GM21619 (cell line): Measurements from ENCODE around the gene C9orf43.
"Not testable (repeated sequence)": the region's sequence is repeated elsewhere in the genome, so short reads cannot be mapped to it uniquely, and the experiment has no call there.

Source experiments
- ATAC-seq: cut with Tn5 transposase; IDR thresholded peaks from one replicate; pipeline ENCODE4 v1.9.1; 2021; ENCODE audit not compliant: unreplicated experiment

The C9orf43 gene, protein sequence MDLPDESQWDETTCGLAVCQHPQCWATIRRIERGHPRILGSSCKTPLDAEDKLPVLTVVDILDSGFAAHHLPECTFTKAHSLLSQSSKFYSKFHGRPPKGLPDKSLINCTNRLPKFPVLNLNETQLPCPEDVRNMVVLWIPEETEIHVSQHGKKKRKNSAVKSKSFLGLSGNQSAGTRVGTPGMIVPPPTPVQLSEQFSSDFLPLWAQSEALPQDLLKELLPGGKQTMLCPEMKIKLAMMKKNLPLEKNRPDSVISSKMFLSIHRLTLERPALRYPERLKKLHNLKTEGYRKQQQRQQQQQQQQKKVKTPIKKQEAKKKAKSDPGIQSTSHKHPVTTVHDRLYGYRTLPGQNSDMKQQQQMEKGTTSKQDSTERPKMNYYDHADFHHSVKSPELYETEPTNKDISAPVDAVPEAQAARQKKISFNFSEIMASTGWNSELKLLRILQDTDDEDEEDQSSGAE

DNA sequence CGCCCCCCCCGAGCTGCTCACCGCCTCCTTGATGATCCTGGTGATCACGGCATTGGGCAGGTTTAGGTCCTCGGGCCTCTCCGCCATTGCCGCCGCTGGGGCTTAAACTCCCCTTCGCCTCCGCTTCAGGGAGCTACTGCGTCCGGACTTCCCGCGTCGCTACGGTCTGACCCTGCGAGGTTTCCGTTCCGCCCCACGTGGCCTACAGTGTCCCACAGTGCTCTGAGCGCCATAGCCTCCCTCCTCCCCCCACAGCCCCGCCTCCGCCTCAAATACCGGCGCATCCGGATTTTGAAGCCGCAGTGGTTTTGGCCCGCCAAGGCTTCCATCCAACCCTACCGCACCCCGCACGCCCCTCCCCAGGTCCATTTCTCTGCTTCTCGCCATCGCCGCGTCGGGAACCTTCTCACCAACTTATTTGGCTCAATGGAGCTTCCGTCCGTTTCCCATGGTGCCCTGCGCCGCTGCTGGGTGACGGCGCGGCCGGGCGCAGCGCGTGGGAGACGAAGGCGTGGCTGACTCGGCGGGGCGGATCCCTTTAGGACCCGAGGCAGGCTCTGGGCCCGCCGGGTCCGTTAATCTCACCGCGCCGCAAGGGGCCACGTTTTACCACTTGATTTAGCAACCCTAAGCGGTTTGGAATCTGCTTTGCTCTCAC is at the start of gene C9orf43, which contains the start of gene POLE3:
C9orf43 (plus strand) TSS at position 541 of the 658 bp plus-strand sequence. CDS start 2,747 bp downstream, outside the sequence.
POLE3 (minus strand) TSS at position 469 of the 658 bp plus-strand sequence; CDS start at position 87, 382 bp downstream.
- ATAC-seq, result peak; percentile 92

DNA sequence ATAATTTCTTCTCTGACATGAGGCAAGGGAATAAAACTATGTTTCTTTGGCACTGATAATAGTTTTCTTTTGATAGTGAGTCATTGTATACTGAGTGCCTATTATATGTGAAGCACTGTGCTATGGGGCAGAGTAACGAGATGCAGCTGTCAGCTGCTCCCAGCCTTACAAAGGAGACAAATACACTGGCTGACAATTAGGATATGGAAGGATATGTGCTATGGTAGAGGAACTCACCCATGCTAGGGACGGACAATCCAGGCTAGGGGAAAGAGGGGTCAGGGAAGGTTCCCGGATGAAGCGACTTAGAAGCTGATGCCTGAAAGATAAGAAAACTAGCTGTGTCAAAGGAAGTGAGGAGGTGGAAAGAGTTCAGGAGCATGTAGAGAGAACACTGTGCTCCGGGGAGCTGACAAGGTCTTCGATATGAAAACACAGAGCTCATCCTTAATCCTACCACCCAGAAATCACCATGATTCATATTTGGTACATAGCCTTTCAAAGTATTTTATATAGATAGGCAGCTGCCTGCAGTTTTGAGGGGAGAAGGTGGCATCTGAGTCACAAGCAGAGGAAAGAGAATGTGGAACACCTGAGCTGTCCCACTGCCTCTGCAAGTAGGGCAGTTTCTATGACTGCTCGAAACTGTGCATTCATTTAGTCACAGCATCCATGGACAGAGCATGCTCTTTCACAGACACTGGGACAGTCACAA is 49.1 kb upstream of the C9orf43 start:
- ATAC-seq, result no peak

DNA sequence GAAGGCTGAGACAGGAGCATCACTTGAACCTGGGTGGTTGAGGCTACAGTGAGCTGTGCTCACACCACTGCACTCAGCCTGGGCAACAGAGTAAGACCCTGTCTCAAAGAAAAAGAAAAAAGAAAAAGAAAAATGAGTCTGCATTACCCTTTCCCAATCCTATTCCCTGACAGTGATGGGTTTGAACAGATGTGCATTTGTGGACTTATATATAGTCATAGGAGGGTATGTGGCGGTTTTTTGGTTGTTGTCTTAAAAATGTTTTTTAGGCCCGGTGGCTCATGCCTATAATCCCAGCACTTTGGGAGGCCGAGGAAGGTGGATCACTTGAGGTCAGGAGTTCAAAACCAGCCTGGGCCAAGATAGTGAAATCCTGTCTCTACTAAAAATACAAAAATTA is 47.2 kb upstream of the C9orf43 start:
- ATAC-seq, result no peak

DNA sequence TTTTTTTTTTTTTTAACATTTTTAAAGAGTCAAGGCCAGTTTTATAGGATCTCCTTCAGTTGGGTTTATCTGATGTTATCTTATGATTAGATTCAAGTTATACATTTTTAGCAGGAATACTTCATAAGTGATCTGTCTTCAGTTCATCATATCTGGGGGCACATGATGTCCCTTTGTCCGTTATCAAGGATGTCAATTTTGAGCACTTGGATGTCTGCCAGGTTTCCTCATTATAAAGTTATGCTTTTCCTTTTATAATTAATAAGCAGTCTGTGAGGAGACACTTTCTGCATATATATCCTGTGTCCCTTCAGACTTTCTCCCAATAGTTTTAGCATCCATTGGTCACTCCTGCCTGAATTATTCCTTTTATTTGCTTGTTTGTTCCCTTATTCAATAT is 45.6 kb upstream of the C9orf43 start:
- ATAC-seq, result no peak

DNA sequence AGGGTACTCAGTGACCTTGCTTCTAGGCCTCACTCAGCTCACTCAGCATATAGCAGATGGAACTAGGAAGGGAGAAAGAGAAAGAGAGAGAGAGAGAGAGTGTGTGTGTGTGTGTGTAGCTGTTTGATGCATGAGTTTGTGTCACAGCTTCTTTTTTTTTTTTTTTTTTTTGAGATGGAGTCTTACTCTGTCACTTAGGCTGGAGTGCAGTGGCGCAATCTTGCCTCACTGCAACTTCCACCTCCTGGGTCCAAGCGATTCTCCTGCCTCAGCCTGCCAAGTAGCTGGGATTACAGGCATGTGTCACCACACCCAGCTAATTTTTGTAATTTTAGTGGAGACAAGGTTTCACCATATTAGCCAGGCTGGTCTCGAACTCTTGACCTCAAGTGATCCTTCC is 44.9 kb upstream of the C9orf43 start:
- ATAC-seq, result not testable (repeated sequence)

DNA sequence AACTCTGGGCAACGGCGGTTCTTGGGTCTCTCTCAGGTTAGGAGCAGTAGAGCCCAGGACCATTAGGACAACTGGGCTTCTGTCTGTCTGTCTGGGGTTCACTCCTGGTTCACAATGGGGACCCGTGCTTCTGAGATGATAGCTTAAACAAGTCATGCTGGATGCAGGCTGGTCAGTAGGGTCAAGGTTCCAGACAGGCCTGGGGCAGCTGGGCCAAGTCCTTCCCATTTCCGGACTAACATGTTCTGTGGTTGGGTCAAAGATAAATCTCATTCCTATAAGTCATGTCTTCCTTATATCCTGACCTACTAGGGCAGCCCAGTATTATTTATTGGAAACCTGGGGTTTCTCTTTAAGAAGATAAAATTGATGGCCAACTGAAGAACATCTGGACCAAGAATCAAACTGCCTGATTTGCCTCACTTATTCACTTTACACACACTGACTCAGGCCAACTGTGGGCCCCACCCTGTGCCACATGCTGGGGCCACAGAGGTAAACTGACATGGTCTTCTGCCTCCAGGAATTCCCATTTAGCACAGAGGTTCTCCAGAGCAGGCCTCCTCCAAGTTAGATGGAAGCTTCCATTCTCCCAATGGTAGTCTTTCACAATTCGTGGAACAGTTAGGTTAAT is 42.1 kb upstream of the C9orf43 start:
- ATAC-seq, result no peak

DNA sequence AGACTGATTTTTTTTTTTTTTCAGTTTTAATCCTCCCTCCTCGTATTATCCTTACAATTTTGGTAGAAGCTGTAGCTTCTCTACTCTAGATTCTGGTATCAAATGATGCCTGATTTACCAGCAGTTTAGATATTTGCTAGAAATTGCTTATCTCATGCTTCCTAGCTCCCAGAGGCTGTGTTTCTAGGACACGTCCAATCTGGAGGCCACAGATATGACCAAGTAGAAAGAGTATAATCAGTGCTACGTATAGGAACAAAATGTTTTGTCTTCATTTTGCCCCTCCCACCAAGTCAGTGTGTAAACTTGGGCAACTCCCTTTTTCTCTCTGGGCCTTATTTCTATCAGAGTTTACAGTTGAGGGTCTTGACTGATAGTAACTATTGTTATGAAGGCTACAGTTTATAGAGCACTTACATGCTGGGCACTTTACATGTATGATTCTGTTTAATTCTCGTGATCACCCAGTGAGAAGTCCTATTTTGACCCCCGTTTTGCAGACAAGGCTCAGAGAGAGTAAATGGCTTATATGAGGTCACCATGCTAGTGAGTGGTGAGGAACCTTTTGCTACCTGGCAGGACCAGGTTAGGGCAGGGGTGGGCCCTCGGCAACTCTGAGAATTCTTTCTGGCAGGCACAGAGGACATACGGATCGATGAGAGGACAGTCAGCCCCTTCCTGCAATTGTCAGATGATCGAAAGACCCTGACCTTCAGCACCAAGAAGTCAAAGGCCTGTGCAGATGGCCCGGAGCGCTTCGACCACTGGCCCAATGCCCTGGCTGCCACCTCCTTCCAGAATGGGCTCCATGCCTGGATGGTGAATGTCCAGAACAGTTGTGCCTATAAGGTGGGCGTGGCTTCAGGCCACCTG is 41.3 kb upstream of the C9orf43 start:
- ATAC-seq, result no peak

DNA sequence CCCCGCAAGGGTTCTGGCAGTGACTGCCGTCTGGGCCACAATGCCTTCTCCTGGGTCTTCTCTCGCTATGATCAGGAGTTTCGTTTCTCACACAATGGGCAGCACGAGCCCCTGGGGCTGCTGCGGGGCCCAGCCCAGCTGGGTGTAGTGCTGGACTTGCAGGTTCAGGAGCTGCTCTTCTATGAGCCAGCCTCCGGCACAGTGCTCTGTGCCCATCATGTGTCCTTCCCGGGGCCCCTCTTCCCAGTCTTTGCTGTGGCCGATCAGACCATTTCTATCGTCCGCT is 40.7 kb upstream of the C9orf43 start:
- ATAC-seq, result no peak

DNA sequence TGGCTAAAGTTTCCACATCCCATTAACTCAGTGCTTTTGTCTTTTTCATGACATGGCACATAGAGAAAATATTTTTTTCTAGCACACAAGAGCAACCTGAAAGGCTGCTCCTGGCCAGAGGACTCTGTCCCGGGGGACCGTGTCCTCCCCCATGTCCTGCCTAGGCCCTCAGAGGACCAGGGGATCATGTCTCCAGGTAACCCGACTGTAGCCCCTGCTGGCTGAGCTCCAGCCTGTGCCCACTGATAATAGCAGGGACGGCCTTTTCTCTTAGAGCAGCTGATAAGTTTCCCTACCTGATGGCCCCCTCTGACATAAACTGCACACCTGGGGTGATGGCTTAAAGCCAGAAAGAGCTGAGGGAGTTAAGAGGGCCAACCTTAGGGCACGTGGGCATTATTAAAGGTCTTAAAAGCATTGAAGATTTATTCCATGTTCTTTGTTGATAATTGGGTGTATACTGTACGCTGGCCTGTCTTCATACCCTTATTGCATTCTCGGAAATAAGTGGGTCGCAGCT is 39.7 kb upstream of the C9orf43 start:
- no peak for ATAC-seq

DNA sequence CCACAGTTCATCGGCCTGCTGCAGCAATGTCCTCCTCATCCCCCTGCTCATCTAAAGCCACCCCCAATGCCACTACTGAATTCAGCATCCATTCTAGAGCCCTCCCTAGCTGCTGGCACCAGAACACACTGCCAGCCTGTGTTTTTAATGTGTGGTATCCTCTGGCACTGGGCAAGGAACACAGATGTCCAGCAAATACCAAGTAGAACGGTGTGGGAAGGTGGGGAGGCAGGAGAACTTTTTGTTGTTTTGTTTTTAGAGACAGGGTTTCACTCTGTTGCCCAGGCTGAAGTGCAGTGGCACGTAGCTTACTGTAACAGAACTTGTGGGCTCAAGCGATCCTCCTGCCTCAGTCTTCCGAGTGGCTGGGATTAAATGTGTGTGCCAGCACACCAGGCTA is 38.5 kb upstream of the C9orf43 start:
- no peak for ATAC-seq

DNA sequence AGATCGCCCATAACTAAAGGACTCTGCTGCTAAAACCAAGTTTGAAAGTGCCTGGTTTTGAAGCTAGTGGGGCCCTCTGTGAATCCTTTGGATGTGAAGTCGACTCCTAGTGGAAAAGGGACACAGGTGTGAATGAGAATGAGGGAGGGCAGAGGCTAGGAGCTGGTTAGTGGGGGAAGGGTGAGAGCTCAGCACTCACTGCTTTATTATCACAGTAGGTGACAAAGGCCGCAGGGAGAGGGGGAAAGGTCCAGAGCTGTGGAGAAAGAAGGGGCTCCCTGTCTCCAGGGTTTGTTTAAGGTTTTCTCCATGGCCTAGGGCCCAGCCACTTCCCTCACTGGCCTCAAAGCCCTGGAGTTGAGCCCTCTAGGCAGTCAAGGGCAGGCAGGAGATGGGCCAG is 37.3 kb upstream of the C9orf43 start:
- ATAC-seq, result no peak

DNA sequence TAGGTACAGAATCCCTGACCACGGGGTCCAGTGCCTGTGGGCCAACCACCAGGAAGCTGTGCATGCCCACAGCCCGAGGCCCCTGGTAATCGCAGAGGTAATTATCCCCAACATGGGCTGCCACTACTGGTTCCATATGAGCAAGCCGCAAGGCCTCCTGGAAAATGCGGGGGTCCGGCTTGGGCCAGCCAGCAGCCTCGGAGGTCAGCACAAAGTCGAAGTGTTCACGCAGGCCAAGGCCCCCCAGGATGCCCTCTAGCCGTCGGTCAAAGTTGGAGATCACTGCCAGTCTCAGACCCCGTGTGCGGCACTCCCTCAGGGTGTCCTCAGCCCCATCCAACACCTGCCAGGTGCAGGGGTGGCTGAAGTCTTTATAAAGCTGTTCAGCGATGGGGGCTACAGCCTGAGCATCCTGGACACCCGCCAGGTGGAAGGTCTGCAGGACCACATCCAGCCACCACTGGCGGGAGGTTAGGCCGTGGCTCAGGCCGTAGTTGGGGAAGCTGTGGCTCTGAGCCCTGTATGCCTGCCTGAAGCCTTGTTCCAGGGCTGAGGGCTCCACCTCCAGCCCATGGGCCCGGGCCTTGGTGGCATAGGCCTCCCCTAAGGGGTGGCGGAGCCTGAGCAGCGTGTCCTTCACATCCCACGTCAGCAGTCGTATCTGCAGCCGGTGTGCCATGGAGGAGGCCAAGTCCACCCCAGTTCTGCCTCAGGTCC is 36.7 kb upstream of the C9orf43 start:
- ATAC-seq, result no peak

DNA sequence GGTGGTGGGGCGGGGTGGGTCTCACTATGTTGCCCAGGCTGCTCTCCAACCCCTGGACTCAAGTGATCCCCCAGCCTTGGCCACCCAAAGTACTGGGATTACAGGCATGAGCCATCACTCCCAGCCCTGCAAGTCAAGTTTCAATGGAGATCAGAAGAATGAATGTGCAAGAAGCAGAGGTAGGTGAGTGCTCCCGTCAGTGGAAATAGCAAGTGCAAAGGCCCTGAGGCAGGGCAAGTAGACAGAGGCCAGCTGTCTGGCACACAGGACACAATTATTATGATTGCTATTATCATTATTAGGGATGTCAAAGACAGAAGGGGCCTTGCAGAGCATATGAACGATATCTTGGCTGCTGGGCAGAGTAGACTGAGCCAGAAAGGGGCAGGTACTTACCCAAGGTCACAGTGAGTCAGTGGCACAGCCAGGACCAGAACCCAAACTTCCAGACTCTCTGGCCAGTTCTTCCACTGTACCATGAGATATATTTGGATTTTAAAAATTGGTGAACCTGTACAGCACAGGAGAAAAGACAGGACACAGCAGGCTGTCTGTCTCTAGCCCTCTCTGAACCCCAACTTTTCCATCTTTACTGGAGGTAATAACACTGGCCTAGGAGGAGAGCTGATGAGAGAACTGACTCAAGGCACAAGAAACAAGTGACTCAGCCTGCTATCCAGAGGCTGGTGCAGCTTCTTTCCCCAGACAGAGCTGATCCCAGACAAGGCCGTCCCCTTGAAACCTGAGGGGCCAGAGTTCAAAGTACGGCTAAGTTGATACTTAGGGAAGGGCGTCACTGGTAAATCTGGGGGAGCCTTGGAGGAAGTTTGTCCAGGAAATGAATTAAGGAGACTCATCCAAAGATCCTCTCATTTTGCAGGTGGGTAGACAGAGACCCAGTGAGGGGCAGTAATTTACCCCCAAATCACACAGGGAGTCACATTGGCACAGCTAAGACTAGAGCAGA is 35.2 kb upstream of the C9orf43 start:
- ATAC-seq, result no peak

DNA sequence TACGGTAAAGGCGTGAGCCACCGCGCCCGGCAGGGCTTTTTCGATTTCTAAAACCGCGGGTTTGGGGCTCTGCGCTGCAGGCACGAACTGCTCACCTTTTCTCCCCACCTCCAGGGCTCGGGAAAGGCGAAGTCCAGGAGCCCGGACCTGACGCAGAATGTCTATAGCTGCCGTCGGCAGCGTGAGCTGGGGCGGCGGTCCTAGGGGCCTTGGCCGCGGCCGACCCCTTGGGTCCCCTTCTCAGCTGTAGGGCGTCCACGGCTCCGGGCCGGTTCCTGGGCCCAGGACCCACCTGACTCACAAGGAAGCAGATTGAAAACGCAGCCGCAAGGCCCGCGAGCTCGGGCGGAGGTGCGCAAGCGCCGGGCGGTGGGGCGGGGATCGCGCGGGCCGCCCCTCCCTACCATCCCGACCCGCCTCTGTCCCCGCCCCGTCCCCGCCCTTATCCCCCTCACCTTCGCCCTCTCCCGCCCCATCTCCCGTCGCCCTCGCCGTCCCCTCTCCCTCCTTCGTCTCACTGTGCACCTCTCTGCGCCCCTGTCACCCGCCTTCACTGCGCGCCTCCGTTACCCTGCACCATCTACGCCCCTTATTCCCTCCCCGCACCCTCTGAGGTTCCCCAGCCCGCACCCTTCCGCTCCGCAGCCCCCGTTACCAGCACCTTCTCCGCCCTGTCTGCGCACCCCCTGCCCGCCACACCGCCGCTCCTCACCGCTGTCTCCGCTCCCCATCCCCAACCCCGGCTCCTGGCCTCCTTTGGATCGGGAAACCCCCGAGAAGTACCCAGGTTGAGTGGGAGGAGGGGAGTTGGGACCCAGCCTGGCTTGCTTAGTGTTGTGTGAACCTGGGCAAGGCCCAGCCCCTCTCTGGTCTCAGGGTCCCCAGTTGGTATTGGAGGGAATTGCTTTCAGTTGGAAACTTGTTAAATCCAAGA is 33.6 kb upstream of the C9orf43 start, which contains the start of gene HDHD3:
HDHD3 (minus strand) TSS at position 353 of the 934 bp plus-strand sequence. CDS start 2,632 bp downstream, outside the sequence.
- ATAC-seq, result peak; percentile 71

DNA sequence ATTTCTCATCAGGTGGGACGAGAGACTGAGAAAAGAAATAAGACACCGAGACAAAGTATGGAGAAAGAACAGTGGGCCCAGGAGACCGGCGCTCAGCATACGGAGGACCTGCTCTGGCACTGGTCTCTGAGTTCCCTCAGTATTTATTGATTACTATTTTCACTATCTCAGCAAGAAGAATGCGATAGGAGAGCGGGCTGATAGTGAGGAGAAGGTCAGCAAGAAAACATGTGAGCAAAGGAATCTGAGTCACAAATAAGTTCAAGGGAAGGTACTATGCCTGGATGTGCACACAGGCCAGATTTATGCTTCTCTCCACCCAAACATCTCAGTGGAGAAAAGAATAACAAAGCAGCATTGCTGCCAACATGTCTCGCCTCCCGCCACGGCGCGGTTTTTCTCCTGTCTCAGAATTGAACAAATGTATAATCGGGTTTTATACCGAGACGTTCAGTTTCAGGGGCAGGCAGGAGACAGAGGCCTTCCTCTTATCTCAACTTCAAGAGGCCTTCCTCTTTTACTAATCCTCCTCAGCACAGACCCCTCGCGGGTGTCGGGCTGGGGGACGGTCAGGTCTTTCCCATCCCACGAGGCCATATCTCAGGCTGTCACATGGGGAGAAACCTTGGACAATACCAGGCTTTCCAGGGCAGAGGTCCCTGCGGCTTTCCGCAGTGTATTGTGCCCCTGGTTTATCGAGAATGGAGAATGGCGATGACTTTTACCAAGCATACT is 31.3 kb upstream of the C9orf43 start:
- not testable (repeated sequence) for ATAC-seq

DNA sequence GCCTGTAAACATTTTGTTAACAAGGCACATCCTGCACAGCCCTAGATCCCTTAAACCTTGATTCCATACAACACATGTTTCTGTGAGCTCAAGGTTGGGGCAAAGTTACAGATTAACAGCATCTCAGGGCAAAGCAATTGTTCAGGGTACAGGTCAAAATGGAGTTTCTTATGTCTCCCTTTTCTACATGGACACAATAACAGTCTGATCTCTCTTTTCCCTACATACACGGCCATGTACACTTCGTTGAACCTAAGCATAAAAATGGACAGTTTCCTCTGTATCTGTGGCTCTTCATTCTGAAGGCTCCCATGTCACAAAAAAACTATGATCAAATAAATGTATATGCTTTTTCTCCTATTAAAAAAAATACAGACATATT is 30.7 kb upstream of the C9orf43 start:
- not testable (repeated sequence) for ATAC-seq
